ENCODE results near the gene MALRD1.

MALRD1 gene

DNA sequence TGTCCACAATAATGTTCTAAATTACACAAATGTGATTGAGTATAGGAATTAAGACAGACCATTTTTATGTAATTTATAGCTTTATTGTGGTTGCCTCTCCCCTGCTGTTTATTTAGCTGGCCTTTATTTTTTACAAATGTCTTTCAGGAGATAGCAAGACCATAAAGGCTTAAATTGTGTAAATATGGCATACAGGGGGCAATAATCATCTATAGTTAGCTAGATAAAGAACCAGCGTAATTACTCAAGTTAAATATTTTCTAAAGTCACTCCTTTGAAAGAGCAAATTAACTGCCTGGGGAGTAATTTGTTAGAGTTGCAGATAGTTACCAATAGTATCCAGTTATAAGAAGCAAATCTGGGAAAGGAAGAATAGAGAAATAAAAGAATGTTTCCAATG lies at the start of gene MALRD1:
MALRD1 (plus strand) TSS at position 313 of the 400 bp plus-strand sequence. CDS start 138 bp downstream, outside the sequence.
- DNase-seq: no peak

DNA sequence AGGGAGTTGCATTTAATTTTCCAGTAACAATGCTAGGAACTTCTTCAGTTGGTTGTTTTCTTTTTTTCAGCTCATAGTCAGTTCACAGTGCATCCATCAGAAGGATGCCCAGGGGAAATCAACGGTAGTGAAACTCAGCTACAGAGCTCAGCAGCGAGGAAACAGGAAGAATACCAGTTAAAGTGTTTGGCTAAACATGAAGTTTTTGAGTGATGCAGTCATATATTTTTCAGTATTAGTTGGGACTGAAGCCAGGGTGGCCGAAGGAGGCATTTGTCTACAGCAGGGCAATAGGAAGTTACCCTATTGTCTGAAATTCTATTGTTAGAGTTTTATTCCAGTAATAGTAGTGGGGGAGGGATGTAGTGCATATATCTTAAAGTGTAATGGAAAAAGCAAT lies 45.3 kb upstream of the MALRD1 start:
- no peak for DNase-seq

DNA sequence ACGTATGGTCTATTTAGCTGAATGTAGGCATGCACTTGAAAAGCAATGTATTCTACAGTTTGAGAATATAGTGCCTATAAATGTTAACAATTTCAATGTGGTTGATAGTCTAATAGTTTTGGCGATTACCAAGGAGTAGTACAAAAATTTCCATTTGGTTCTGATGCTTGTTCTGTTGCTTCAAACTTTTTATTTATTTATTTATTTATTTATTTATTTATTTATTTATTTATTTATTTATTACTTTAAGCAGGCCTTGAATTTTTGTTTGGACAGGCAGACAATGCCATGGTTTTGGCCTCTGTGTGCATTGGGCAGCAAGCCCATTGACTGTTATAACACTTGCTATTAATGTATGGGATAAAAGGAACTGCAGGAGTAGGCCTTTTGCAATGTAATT lies 36.5 kb upstream of the MALRD1 start:
- DNase-seq: no peak

DNA sequence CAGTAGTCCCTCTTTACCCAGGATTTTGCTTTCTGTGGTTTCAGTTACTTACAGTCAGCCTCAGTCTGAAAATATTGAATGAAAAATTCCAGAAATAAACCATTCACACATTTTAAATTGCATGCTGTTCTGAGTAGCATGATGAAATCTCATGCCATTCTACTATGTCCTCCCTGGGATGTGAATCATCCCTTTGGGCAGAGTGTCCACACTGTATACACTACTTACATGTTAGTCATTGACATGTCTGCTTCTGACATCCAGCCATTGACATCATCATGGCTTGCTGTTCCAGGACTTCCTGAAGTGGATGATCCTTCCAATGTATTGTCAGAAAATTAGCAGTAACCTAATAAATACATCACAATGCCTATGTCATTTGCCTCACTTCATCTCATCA lies 34.6 kb upstream of the MALRD1 start:
- no peak for DNase-seq

DNA sequence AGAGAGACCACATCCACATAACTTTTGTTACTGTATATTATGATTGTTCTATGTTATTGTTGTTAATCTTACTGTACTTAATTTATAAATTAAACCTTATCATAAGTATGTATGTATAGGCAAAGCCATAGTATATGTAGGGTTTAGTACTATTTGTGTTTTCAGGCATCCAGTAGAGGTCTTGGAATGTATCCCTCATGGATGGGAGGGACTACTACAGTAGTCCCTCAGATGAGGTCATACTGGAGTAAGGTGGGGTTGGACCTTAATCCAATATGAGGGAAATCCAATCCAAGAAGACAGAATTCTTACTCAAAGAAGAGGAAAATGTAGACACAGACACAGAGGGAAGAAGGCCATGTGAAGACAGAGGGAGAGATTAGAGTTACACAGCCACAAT lies 34.1 kb upstream of the MALRD1 start:
- no peak for DNase-seq

DNA sequence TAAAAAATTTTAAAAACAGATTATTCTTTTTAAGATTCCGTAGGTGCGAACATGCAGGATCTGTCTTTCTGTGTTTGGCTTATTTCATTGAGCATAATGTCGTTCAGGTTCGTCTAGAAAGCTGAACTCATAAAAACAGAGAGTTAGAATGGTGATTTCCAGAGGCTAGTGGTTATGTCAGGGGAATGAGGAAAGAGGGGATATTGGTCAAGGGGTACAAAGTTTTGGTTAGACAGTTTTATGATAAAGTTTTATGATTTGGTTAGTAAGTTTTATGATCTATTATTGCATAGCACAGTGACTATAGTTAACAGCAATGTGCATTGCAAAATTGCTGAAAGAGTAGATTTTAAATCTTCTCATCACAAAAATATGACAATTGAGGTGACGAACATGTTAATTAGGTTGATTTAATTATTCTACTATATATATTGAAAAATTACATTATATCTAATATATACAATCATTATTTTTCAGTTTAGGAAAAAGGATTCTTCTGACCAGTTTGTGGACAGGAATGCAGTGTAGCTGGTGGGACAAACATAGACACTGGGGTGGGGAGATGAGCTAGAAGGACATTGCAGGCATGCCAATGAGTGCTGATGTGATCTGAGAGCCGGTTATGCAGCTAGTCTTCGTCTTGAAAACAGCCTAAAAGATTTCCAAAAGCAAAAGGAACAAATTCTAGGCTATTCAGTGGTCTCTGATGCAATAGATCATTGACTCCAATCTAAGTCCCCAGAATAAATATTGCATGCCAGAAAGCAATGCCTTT lies 31.3 kb upstream of the MALRD1 start:
- DNase-seq: no peak

DNA sequence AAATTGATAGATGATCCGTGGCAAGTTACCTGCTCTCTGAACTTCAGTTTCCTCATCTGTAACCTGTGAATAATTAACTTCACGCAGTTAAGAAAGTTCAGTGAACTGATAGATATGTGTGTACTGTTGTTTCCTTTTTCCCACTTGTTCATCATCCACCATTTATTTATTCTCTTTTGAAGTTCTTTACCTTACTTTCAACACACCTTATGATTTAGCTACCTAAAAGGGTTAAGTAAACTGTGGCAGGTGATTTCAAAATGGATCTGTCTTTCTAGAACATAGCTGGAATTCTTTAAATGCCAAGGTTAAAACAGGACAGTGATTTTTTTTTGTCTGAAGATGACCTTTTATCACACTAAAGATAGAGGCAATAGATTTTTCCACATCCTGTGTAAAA lies 27.4 kb upstream of the MALRD1 start:
- no peak for DNase-seq

DNA sequence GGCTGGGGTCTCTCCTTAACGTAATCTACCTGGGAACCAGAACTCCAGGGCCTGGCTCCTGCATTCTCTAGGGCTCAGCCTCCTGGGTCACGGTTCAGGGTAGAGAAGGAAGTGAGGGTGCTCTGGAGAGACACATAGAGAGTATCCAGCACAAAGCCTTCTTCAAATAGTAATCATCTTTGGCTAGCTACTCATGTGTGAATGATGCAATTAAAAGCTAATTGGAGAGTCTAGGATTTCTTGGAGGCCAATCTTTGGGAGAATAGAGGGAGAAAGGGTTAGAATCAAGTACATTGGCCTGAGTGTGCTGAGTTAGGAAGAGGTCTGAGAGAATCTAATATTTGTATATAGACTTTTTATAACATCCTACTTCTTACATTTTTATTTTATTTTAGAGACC lies 24.0 kb upstream of the MALRD1 start:
- DNase-seq: no peak

DNA sequence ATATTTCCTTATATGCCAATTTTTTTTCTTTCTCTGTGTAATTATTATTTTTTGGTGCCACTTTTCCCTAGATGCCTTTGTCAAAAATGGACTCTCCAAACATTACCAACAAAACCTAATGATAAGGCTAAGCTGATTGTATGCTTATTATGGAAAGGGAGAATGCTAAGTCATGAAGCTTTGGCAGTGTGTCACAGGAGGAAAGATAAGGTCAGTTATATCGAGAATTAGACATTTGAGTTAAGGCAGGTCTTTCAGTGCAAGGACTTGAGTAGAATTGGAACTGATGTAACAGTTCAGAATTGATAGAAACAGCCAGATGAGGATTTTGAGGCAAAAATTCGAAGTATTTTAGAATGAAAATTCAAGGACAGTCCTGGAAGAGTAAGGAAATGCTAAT lies 16.8 kb upstream of the MALRD1 start:
- DNase-seq: no peak

DNA sequence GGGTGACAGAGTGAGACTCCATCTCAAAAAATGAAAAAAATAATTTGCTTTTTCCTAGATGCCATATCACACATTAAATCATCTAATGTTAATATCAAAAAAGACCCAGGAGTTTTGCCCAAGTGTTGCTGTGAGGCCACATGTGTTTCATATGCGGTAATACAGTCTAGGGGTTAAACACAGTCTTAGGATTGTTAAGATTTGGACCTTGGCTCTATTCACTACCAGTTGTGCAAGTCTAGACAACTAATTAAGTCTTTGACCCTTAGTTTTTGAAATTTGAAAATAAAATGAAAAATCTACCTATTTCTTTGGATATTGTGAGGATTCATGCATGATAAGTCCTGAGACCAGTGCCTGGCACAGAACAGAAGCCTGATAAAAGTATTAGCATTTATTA lies 14.9 kb upstream of the MALRD1 start:
- no peak for DNase-seq

DNA sequence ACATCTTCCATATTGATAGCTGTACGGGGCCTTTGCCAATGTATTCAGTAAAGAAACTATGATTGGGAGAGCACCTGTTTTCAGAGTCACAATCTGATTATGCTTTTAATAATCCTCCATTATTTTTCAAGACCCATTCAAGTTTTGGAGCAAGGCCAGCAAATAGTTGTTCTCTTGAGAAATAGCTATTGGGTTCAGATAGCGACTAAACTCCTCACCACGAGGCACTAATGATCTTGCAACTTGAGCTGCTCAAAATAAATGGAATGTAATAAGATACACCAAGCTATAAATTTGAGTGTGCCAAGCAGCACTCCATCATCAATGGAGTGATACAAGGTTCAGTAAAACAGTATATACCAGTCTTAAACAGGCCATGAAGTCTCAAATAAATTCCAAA lies 7.4 kb upstream of the MALRD1 start:
- no peak for DNase-seq

DNA sequence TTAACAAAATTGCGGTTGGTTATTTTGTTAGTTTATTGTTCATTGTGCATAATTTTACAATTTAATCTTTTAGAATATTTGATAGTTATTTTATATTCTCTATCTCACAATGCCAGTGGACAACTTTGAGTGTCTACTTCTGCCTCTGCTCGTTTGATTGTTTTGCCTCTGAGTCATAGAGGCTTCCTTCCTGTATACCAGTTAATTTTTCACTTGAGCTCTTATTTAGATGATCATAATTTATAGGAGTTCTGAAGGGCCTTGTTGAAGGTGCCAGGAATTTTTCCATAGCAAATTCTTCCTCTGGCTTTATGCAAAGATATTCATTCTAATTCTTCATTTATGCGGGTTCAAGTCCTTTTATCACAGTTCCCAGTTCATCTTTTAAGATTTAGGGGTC lies 5.2 kb upstream of the MALRD1 start:
- no peak for DNase-seq

DNA sequence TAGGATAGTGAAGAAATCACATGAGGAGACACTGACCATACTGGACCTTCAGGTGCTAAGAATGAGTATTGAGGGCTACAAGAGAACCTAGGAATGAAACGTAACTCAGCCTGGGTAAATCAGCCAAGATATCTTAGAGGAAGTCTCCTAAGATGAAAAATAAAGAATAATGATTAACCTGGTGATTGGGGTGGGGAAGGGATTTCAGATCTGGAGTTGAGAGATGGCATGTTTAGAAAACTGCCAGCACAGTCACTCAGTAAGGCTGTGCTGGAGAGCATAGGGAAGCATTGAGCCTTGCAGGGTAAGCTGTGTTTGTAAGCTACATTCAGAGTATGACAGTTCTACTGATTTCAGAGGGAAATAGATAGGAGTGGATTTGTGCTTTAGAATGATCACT lies 1.9 kb upstream of the MALRD1 start:
- DNase-seq: no peak

DNA sequence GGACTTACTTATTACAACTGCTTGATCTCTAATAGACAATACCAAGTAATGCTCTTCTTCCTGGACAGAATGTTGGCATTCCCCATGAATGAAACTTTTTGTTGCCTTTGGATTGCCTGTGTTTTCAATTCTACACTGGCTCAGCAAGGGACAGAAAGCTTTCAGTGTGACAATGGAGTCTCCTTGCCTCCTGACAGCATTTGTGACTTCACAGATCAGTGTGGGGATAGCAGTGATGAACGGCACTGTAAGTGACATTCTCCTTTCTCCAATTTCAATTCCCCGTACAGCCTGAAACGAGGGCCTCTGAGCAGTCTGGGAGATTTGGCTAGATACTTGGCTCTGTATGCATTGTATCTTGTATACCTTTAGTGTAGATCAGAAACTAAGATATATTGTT lies 290 bp downstream of the MALRD1 start:
- no peak for DNase-seq

DNA sequence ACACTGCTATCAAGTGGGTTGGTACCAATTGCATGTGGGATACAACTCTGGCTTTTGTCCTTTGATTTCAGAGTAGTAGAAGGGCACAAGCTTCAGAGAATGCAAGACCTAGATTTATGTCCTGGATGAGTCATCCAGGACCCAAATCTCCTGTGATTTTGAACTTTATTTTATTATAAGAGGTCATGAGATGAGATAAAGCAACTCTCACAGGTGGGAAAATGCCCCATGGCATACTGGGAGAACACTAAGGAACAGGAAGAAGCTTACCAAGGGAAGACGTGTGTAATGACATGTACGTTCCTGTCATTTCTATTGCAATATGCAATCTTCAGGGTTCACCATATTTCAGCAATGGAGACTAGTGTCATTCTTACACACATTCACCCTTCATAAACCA lies 966 bp downstream of the MALRD1 start:
- no peak for DNase-seq

DNA sequence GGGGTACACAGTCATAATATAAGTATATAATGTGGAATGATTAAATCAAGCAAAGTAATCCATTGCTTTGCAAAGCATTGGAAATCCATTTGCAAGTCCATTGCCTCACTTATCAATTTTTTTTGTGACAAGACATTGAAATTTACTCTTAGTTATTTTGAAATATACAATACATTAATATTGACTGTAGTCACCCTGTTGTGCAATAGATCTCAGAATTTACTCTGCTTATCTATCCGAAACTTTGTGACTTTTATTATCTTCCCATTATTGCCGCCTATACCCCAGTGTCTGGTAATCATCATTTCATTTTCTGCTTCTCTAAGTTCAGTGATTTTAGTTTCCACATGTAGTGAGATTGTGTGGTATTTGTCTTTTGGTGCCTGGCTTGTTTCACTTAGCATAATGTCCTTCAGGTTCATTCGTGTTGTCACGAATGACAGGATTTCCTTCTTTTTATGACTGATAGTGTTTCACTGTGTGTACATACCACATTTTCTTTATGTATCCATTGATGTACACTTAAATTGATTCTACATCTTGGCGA lies 5.8 kb downstream of the MALRD1 start:
- no peak for DNase-seq

DNA sequence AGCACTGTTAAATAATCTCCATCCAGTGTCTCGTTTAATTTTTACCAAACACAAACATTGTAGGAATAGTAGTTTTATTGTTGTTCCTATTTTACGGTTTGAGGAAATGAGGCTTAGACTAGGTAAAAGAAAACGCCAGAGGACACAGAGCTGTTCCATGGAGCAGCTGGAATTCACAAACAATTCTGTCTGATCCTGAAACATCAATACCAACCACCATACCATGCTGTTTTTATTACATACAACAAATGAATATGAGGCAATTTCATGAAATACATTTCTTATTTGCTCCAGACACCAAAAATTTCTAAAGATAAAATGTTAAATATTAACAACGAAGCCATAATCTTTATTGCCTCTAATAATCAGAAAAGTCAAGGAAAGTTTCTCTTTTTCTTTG lies 9.4 kb downstream of the MALRD1 start:
- no peak for DNase-seq

DNA sequence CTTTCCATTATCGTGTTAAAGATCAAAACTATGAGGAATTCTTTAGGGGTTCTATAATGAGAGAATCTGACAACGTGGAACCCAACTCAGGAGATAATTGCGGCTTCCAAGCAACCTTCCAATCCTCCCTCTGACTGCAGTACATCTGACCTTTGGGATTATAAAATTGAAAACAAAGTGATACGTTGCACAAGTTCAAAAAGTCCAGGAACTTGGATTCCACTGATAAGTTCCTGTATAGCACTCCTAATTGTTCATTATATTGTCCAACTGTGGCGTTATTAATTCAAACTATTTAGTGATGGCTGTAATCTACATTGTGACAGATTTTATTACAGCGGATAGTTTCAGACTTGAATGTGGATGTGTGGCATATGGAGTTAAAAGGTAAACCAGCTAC lies 15.4 kb downstream of the MALRD1 start:
- no peak for DNase-seq

DNA sequence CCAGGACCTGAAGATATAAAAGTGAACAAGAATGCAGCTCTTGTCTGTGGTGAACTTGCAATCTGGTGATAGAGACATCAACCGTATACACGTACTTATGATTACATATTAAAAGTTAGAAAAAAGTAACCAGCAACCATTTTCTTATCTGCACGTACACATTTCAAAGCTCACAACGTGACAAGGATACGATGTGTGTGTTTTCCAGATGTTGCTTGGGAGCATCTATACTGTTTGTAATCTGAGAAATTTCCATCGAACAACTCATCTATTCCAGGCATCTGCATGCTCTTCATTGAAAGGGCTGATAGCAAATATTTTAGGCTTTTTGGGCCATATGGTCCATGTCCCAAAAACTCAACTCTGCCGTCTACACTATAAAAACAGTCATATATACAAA lies 23.3 kb downstream of the MALRD1 start:
- no peak for DNase-seq

DNA sequence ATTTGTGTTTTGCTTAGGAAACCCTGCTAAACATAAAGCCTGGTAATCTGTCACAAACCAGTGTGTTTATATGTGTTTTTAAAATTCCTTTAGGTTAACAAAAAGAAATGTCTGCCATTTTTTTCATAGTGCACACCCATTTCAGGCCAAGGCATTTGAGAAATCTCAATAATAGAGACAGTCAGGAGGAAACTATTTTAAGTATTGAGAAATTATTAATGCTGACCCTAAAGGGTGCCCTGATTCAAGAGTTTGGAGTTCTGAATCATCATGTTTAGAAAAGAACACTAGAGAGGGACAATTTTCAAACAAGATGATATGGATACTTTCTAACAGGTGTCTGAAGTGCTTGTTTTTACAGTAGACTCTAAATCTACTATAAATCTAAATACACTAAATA lies 28.7 kb downstream of the MALRD1 start:
- DNase-seq: no peak

DNA sequence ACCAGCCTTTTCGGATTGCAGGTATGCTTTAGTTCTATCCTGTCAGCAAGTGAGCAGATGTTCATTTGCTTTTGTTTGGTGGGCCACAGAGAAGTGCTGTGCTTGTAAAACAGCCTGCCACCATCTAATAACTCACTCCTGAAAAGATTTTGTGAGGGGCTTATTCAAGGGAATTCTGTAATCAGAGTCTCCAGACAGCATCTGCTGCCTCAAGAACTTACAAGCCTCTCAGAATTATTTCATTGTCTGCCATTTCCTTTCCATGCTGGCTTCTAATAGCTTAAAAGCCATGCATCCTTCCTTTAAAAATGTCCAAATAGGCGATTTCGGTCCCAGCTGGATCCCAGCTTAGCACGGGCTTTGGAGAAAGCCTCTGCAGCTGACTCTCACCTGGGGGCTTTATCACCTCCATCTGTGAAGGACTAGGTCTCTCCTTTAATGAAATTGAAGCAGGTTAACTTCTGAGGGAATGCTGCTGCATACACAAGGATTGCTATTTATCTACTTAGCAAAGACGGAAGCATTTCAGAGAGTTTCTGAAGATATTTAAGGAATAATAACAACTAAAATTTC lies 48.0 kb downstream of the MALRD1 start:
- no peak for DNase-seq

DNA sequence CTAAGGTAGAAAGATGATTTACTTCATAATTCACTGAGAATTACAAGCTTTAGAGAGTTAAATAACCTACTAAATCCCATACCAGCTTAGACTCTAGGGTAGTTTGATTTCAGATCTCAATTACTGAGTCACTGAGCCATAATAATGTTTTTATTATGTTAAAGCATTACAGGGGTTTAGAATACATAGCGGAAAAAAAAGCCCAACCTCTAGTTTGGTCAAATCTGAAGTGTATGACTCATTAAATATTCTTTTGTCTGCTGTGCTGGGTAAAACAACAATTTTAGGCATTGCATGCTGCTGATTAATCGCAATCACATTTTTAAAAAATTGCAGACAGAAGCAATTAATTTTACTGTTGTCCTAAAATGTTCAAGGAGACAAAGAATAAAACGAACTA lies 48.5 kb downstream of the MALRD1 start:
- no peak for DNase-seq

DNA sequence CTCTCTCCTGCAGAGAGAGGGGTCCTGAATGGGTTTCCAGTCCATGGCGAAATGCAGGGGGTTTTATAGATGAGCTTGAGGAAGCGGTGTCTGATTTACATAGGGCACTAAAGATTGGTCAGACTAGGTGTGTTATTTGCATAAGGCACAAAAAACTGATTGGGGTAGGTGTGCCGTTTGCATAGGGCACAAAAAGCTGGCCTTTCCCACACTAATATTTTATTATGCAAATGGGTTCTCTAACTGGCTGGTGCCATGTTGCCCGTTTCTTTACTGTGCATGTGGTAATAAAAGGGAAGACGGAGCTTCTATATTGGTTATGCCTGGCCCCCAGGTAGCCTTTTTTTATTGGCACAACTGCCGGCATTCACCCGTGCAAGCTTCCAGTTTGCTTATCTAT lies 50.2 kb downstream of the MALRD1 start:
- no peak for DNase-seq

DNA sequence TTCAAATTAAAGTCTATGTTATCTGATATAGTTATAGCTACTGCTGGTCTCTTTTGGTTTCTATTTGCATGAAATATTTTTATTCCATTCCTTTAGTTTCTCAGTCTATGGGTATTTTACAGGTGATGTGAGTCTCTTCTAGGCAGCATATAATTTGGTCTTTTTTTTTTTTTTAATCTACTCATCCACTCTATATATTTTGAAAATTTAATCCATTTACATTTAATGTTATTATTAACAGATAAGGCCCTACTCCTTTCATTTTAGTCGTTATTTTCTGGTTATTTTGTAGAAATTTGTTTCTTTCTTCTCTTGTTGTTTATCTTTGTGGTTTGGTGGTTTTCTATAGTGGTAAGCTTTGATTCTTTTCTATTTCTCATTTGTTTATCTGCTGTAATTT lies 58.8 kb downstream of the MALRD1 start:
- DNase-seq: no peak
